ENCODE data around the gene NOTCH2NLA. TPM values are rescaled to one million over a fixed set of nuclear protein-coding genes. Genes with fewer than 3 reads are reported as not detected.
"Not testable (repeated sequence)": the region's sequence is repeated elsewhere in the genome, so short reads cannot be mapped to it uniquely, and the experiment has no call there.

Gene NOTCH2NLA
- 6.6 TPM for total RNA-seq
- long read RNA-seq, partial matches to known transcripts, result 0 of 2 reads
- long read RNA-seq, other reads (novel, unspliced or antisense), result 0 of 2 reads

GRCh38 chr1:146228710-146229477 is at the start of gene NOTCH2NLA:
TSS of gene NOTCH2NLA (minus strand) at chr1:146229021. CDS start at chr1:146189337, 39,684 bp downstream.
- ATAC-seq; intact Hi-C loops (cut with DNase I): not testable (repeated sequence)
- peak; percentile 60 for DNase-seq (ENCODE audit: missing footprints)

GRCh38 chr1:146278346-146278745 is 49.5 kb upstream of the NOTCH2NLA start:
- intact Hi-C loops (cut with DNase I); DNase-seq (ENCODE audit: missing footprints): not testable (repeated sequence)
- ATAC-seq, result peak; percentile 75

- ATAC-seq; intact Hi-C loops (cut with DNase I); DNase-seq (ENCODE audit: missing footprints): not testable (repeated sequence)
Measured at GRCh38 chr1:146277087-146277486, 48.3 kb upstream of the NOTCH2NLA start.

- intact Hi-C loops (cut with DNase I); DNase-seq (ENCODE audit: missing footprints); ATAC-seq: not testable (repeated sequence)
Measured at GRCh38 chr1:146274083-146274482, 45.3 kb upstream of the NOTCH2NLA start.

- ATAC-seq; intact Hi-C loops (cut with DNase I); DNase-seq (ENCODE audit: missing footprints): not testable (repeated sequence)
Measured at GRCh38 chr1:146273194-146273593, 44.4 kb upstream of the NOTCH2NLA start.

GRCh38 chr1:146272734-146273133 is 43.9 kb upstream of the NOTCH2NLA start:
- intact Hi-C loops (cut with DNase I); ATAC-seq; DNase-seq (ENCODE audit: missing footprints): not testable (repeated sequence)

- intact Hi-C loops (cut with DNase I); ATAC-seq; DNase-seq (ENCODE audit: missing footprints): not testable (repeated sequence)
Measured at GRCh38 chr1:146271977-146272376, 43.2 kb upstream of the NOTCH2NLA start.

- ATAC-seq; DNase-seq (ENCODE audit: missing footprints); intact Hi-C loops (cut with DNase I): not testable (repeated sequence)
Measured at GRCh38 chr1:146270129-146270528, 41.3 kb upstream of the NOTCH2NLA start.

GRCh38 chr1:146266179-146266748 is 37.4 kb upstream of the NOTCH2NLA start:
- DNase-seq (ENCODE audit: missing footprints); intact Hi-C loops (cut with DNase I); ATAC-seq: not testable (repeated sequence)

- intact Hi-C loops (cut with DNase I); DNase-seq (ENCODE audit: missing footprints): not testable (repeated sequence)
- ATAC-seq, result peak; percentile 26
Measured at GRCh38 chr1:146264761-146265160, 35.9 kb upstream of the NOTCH2NLA start.

- ATAC-seq; DNase-seq (ENCODE audit: missing footprints); intact Hi-C loops (cut with DNase I): not testable (repeated sequence)
Measured at GRCh38 chr1:146260006-146260730, 31.3 kb upstream of the NOTCH2NLA start.

GRCh38 chr1:146257992-146258552 is 29.3 kb upstream of the NOTCH2NLA start:
- DNase-seq (ENCODE audit: missing footprints); ATAC-seq; intact Hi-C loops (cut with DNase I): not testable (repeated sequence)

- DNase-seq (ENCODE audit: missing footprints); intact Hi-C loops (cut with DNase I); ATAC-seq: not testable (repeated sequence)
Measured at GRCh38 chr1:146254569-146255197, 25.9 kb upstream of the NOTCH2NLA start.

- intact Hi-C loops (cut with DNase I); ATAC-seq; DNase-seq (ENCODE audit: missing footprints): not testable (repeated sequence)
Measured at GRCh38 chr1:146253249-146253855, 24.5 kb upstream of the NOTCH2NLA start.

- ATAC-seq; DNase-seq (ENCODE audit: missing footprints); intact Hi-C loops (cut with DNase I): not testable (repeated sequence)
Measured at GRCh38 chr1:146251523-146251922, 22.7 kb upstream of the NOTCH2NLA start.

GRCh38 chr1:146248643-146249042 is 19.8 kb upstream of the NOTCH2NLA start:
- ATAC-seq; intact Hi-C loops (cut with DNase I); DNase-seq (ENCODE audit: missing footprints): not testable (repeated sequence)

GRCh38 chr1:146236626-146237025 is 7.8 kb upstream of the NOTCH2NLA start:
- ATAC-seq; intact Hi-C loops (cut with DNase I); DNase-seq (ENCODE audit: missing footprints): not testable (repeated sequence)
